Breast epithelium (tissue), 4 donors: ENCODE data around the gene CIRBP. TPM values are rescaled to one million over a fixed set of nuclear protein-coding genes. Genes with fewer than 3 reads are reported as not detected.
A peak's percentile ranks its signal among the peaks of the same experiment; 100 is the strongest.

Experiments used
- DNase-seq, 2 donors: peaks; one replicate each; pipeline ENCODE4 v3.0.0-alpha.2; 2019; ENCODE audit warnings: low spot score in 2 of 2
- H3K27ac ChIP-seq, 2 donors: fragments of 200-600 bp; sonication (generic) in 1 of 2; one replicate each; pipeline ENCODE4 v1.5.1; 2016 to 2019; ENCODE audit warnings: mild to moderate bottlenecking in 1 of 2
- H3K27me3 ChIP-seq, 2 donors: fragments of 200-600 bp; sonication (generic) in 1 of 2; one replicate each; pipeline versions ENCODE4 v1.5.1 to v1.6.0; 2017 to 2019; ENCODE audit warnings: control low read depth in 1 of 2, mild to moderate bottlenecking in 1 of 2
- H3K36me3 ChIP-seq: fragments of 200-600 bp; one replicate; pipeline ENCODE4 v1.5.1; 2019
- H3K4me1 ChIP-seq, 2 donors: fragments of 200-600 bp; sonication (generic); one replicate each; pipeline ENCODE4 v1.5.1; 2016 to 2019; ENCODE audit warnings: control low read depth in 1 of 2
- H3K4me3 ChIP-seq, 3 donors: fragments of 200-600 bp; sonication (generic); 1 replicate in 2 of 3; 2 replicates in 1 of 3; pipeline ENCODE4 v1.5.1; 2016 to 2019; ENCODE audit warnings: mild to moderate bottlenecking in 3 of 3, moderate library complexity in 2 of 3
- H3K9me3 ChIP-seq, 2 donors: fragments of 200-600 bp; sonication (generic) in 1 of 2; one replicate each; pipeline ENCODE4 v1.5.1; 2016 to 2019; ENCODE audit warnings: control low read depth in 1 of 2
- CTCF ChIP-seq, 3 donors: fragments of 450-650 bp; IDR thresholded peaks; one replicate each; pipeline ENCODE4 v1.5.1; 2016 to 2017; ENCODE audit warnings: antibody characterized with exemption in 3 of 3, mild to moderate bottlenecking in 3 of 3, moderate library complexity in 3 of 3
- POLR2A ChIP-seq: fragments of 450-650 bp; IDR thresholded peaks from one replicate; pipeline ENCODE4 v1.6.1; 2016; ENCODE audit warnings: antibody characterized with exemption, mild to moderate bottlenecking, moderate library complexity
- POLR2AphosphoS5 ChIP-seq, 3 donors: sonication (generic); formaldehyde crosslinking; IDR thresholded peaks; one replicate each; pipeline ENCODE4 v1.6.1; 2017; ENCODE audit warnings: antibody characterized with exemption in 3 of 3
- intact Hi-C: fragments of 100-400 bp; cut with DNase I; formaldehyde crosslinking; loops from one replicate; pipeline ENCODE4 v1.15.1; 2023; ENCODE audit warnings: low total_unique reads
- total RNA-seq, 3 donors: library from RNA; depleted of rRNA; stranded (reverse); fragments of >200 nt; gene quantifications; one replicate each; pipeline ENCODE4 v1.1.0, GENCODE V29; 2016

Gene CIRBP
- total RNA-seq, 3 donors from 2014 or later: 458 to 758 (median 656) TPM

- H3K36me3 ChIP-seq: peaks cover 11% of the 10 kb centered on the region
- H3K27me3 ChIP-seq: no peaks in the 10 kb centered on the region
- no peak for DNase-seq
- no peak for TF ChIP-seq POLR2AphosphoS5 (IDR thresholded peaks at IDR 0.05)
- TF ChIP-seq POLR2A: no peak
- no peak for TF ChIP-seq CTCF (IDR thresholded peaks at IDR 0.05)
- no peaks in the 10 kb centered on the region for H3K9me3 ChIP-seq
- intact Hi-C loops: no loop called here
- H3K4me3 ChIP-seq: peak overlapping the region in 1 of 3 donors; percentile 0
- peaks cover 26 to 41% of the 10 kb centered on the region in 2 donors for H3K4me1 ChIP-seq
- H3K27ac ChIP-seq: peak overlapping the region; percentile 97 to 98
Observed at GRCh38 chr19:1257475-1258162, 11.5 kb upstream of the CIRBP start.

- TF ChIP-seq CTCF (IDR thresholded peaks at IDR 0.05) (no peak), POLR2AphosphoS5 (IDR thresholded peaks at IDR 0.05) (no peak), POLR2A (no peak)
- no peak for DNase-seq
- peak overlapping the region in 1 of 3 donors; percentile 0 for H3K4me3 ChIP-seq
- H3K4me1 ChIP-seq: peaks cover 31 to 45% of the 10 kb centered on the region in 2 donors
- no peaks in the 10 kb centered on the region for H3K27me3 ChIP-seq
- H3K9me3 ChIP-seq: no peaks in the 10 kb centered on the region
- H3K36me3 ChIP-seq: peaks cover 11% of the 10 kb centered on the region
- H3K27ac ChIP-seq: peak overlapping the region; percentile 97 to 98
- intact Hi-C loops: no loop called here
Observed at GRCh38 chr19:1258163-1258492, 11.0 kb upstream of the CIRBP start.

GRCh38 chr19:1258707-1259205 is 10.4 kb upstream of the CIRBP start:
- TF ChIP-seq CTCF (IDR thresholded peaks at IDR 0.05): no peak
- no peak for TF ChIP-seq POLR2AphosphoS5 (IDR thresholded peaks at IDR 0.05)
- TF ChIP-seq POLR2A: no peak
- intact Hi-C loops: no loop called here
- peaks cover 30 to 41% of the 10 kb centered on the region in 2 donors for H3K4me1 ChIP-seq

GRCh38 chr19:1259206-1259875 is 9.8 kb upstream of the CIRBP start:
- intact Hi-C loops: no loop called here
- Histone ChIP-seq H3K27ac (peak overlapping the region; percentile 97 to 98), H3K36me3 (peaks cover 11% of the 10 kb centered on the region), H3K27me3 (no peaks in the 10 kb centered on the region), H3K4me1 (peaks cover 24 to 35% of the 10 kb centered on the region in 2 donors), H3K9me3 (no peaks in the 10 kb centered on the region), H3K4me3 (peak overlapping the region; percentile 21 to 53 (median 25))
- DNase-seq: no peak
- TF ChIP-seq POLR2AphosphoS5 (IDR thresholded peaks at IDR 0.05): peak in 2 of 3 donors; percentile 66 to 71
- no peak for TF ChIP-seq CTCF (IDR thresholded peaks at IDR 0.05)

More at GRCh38 chr19:1258707-1259205, 10.4 kb upstream of the CIRBP start:
- Histone ChIP-seq H3K27me3 (no peaks in the 10 kb centered on the region), H3K36me3 (peaks cover 11% of the 10 kb centered on the region), H3K9me3 (no peaks in the 10 kb centered on the region), H3K27ac (peak overlapping the region; percentile 97 to 98), H3K4me3 (peak overlapping the region; percentile 21 to 53 (median 25))
- no peak for DNase-seq
